Measurements from ENCODE around the gene FHL2.

DNA sequence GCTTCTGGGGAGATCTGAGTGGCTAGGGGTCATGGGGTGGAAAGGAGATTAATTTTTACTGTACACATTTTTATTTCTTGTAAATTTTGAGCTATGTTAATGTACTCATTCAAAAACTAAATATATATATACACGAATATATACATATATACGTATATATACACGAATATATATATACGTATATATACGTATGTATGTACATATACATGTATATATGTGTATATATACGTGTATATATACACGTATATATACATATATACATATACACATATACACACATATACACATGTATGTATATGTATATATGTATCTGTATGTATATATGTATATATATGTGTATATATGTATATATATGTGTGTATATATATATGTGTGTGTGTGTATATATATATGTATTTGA is 3.0 kb upstream of the FHL2 start:
- TF ChIP-seq POLR2A (IDR thresholded peaks at IDR 0.05) = no peak
- TF ChIP-seq, protein P1, sequence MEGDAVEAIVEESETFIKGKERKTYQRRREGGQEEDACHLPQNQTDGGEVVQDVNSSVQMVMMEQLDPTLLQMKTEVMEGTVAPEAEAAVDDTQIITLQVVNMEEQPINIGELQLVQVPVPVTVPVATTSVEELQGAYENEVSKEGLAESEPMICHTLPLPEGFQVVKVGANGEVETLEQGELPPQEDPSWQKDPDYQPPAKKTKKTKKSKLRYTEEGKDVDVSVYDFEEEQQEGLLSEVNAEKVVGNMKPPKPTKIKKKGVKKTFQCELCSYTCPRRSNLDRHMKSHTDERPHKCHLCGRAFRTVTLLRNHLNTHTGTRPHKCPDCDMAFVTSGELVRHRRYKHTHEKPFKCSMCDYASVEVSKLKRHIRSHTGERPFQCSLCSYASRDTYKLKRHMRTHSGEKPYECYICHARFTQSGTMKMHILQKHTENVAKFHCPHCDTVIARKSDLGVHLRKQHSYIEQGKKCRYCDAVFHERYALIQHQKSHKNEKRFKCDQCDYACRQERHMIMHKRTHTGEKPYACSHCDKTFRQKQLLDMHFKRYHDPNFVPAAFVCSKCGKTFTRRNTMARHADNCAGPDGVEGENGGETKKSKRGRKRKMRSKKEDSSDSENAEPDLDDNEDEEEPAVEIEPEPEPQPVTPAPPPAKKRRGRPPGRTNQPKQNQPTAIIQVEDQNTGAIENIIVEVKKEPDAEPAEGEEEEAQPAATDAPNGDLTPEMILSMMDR (IDR thresholded peaks at IDR 0.05) = no peak

Data from breast epithelium (tissue), 3 donors.